T-helper 1 cell treated with Interleukin-12 subunit alpha and Interleukin-12 subunit beta and Interleukin-4 antibody, amounts not matched to agents 30 μg/mL and 1 μg/mL, for 36 hours (primary cell): ENCODE results near the gene UNKL.

ENCODE experiments used
- H3K27ac Mint-ChIP-seq: one replicate; pipeline ENCODE4 v1.8.0; 2021; ENCODE audit warnings: mild to moderate bottlenecking, mixed read lengths
- H3K27me3 Mint-ChIP-seq: one replicate; pipeline ENCODE4 v1.8.0; 2021; ENCODE audit warnings: low read depth, mixed read lengths
- H3K36me3 Mint-ChIP-seq: one replicate; pipeline ENCODE4 v1.8.0; 2021; ENCODE audit warnings: low read depth, mixed read lengths
- H3K4me1 Mint-ChIP-seq: one replicate; pipeline ENCODE4 v1.8.0; 2021; ENCODE audit warnings: low read depth, mixed read lengths
- H3K4me3 Mint-ChIP-seq: one replicate; pipeline ENCODE4 v1.8.0; 2021; ENCODE audit warnings: mild to moderate bottlenecking, moderate library complexity, mixed read lengths
- H3K9me3 Mint-ChIP-seq: one replicate; pipeline ENCODE4 v1.8.0; 2021; ENCODE audit warnings: mixed read lengths

The UNKL gene

GRCh38 chr16:1439058-1439698 lies 24.7 kb upstream of the UNKL start:
- no peaks in the 10 kb centered on the region for H3K36me3 Mint-ChIP-seq
- no peak overlapping the region for H3K4me3 Mint-ChIP-seq
- H3K27ac Mint-ChIP-seq: no peak overlapping the region
- H3K9me3 Mint-ChIP-seq: no peaks in the 10 kb centered on the region
- H3K4me1 Mint-ChIP-seq: no peaks in the 10 kb centered on the region
- H3K27me3 Mint-ChIP-seq: no peaks in the 10 kb centered on the region

- no peaks in the 10 kb centered on the region for H3K4me1 Mint-ChIP-seq
- H3K27ac Mint-ChIP-seq: no peak overlapping the region
- no peaks in the 10 kb centered on the region for H3K36me3 Mint-ChIP-seq
- no peak overlapping the region for H3K4me3 Mint-ChIP-seq
- H3K9me3 Mint-ChIP-seq: no peaks in the 10 kb centered on the region
- no peaks in the 10 kb centered on the region for H3K27me3 Mint-ChIP-seq
These were observed 23.9 kb upstream of the UNKL start for GRCh38 chr16:1438229-1439057.

GRCh38 chr16:1437606-1438005 lies 23.1 kb upstream of the UNKL start:
- Mint-ChIP-seq H3K27me3 (no peaks in the 10 kb centered on the region), H3K4me3 (no peak overlapping the region), H3K4me1 (no peaks in the 10 kb centered on the region), H3K27ac (no peak overlapping the region), H3K36me3 (no peaks in the 10 kb centered on the region), H3K9me3 (no peaks in the 10 kb centered on the region)

GRCh38 chr16:1436731-1437355 lies 22.3 kb upstream of the UNKL start:
- H3K9me3 Mint-ChIP-seq: no peaks in the 10 kb centered on the region
- H3K27ac Mint-ChIP-seq: no peak overlapping the region
- H3K36me3 Mint-ChIP-seq: no peaks in the 10 kb centered on the region
- H3K4me3 Mint-ChIP-seq: no peak overlapping the region
- H3K27me3 Mint-ChIP-seq: no peaks in the 10 kb centered on the region
- no peaks in the 10 kb centered on the region for H3K4me1 Mint-ChIP-seq

GRCh38 chr16:1435921-1436697 lies 21.6 kb upstream of the UNKL start:
- H3K27ac Mint-ChIP-seq: no peak overlapping the region
- H3K36me3 Mint-ChIP-seq: no peaks in the 10 kb centered on the region
- H3K9me3 Mint-ChIP-seq: no peaks in the 10 kb centered on the region
- no peaks in the 10 kb centered on the region for H3K4me1 Mint-ChIP-seq
- no peak overlapping the region for H3K4me3 Mint-ChIP-seq
- H3K27me3 Mint-ChIP-seq: no peaks in the 10 kb centered on the region

GRCh38 chr16:1434644-1435592 lies 20.4 kb upstream of the UNKL start:
- Mint-ChIP-seq H3K9me3 (no peaks in the 10 kb centered on the region), H3K27me3 (no peaks in the 10 kb centered on the region), H3K4me1 (no peaks in the 10 kb centered on the region), H3K27ac (no peak overlapping the region), H3K36me3 (no peaks in the 10 kb centered on the region), H3K4me3 (no peak overlapping the region)

- no peaks in the 10 kb centered on the region for H3K36me3 Mint-ChIP-seq
- no peak overlapping the region for H3K27ac Mint-ChIP-seq
- H3K4me1 Mint-ChIP-seq: no peaks in the 10 kb centered on the region
- H3K4me3 Mint-ChIP-seq: no peak overlapping the region
- no peaks in the 10 kb centered on the region for H3K9me3 Mint-ChIP-seq
- no peaks in the 10 kb centered on the region for H3K27me3 Mint-ChIP-seq
These were observed 19.3 kb upstream of the UNKL start for GRCh38 chr16:1433756-1434155.

- Mint-ChIP-seq H3K9me3 (no peaks in the 10 kb centered on the region), H3K4me1 (no peaks in the 10 kb centered on the region), H3K4me3 (no peak overlapping the region), H3K27me3 (no peaks in the 10 kb centered on the region), H3K36me3 (no peaks in the 10 kb centered on the region), H3K27ac (no peak overlapping the region)
These were observed 18.7 kb upstream of the UNKL start for GRCh38 chr16:1433263-1433560.

GRCh38 chr16:1432388-1433262 lies 18.1 kb upstream of the UNKL start:
- Mint-ChIP-seq H3K4me1 (no peaks in the 10 kb centered on the region), H3K36me3 (no peaks in the 10 kb centered on the region), H3K27ac (no peak overlapping the region), H3K27me3 (no peaks in the 10 kb centered on the region), H3K9me3 (no peaks in the 10 kb centered on the region), H3K4me3 (no peak overlapping the region)

GRCh38 chr16:1431497-1432270 lies 17.2 kb upstream of the UNKL start:
- Mint-ChIP-seq H3K9me3 (no peaks in the 10 kb centered on the region), H3K36me3 (no peaks in the 10 kb centered on the region), H3K4me3 (no peak overlapping the region), H3K4me1 (no peaks in the 10 kb centered on the region), H3K27ac (no peak overlapping the region), H3K27me3 (no peaks in the 10 kb centered on the region)

- no peak within 1 kb of the TSS for H3K27ac Mint-ChIP-seq
These were observed 16.4 kb upstream of the UNKL start, which contains the start of gene PERCC1 for GRCh38 chr16:1430759-1431496. Gene PERCC1 (plus strand): TSS chr16:1431078. CDS start chr16:1432594, 1,516 bp downstream.

GRCh38 chr16:1430214-1430758 lies 15.8 kb upstream of the UNKL start:
- no peaks in the 10 kb centered on the region for H3K27me3 Mint-ChIP-seq
- H3K4me3 Mint-ChIP-seq: no peak overlapping the region
- H3K4me1 Mint-ChIP-seq: no peaks in the 10 kb centered on the region
- H3K9me3 Mint-ChIP-seq: no peaks in the 10 kb centered on the region
- no peaks in the 10 kb centered on the region for H3K36me3 Mint-ChIP-seq
- no peak overlapping the region for H3K27ac Mint-ChIP-seq

More at GRCh38 chr16:1430759-1431496, 16.4 kb upstream of the UNKL start, which contains the start of gene PERCC1:
- H3K27me3 Mint-ChIP-seq: no peaks in the 10 kb centered on the region
- no peaks in the 10 kb centered on the region for H3K36me3 Mint-ChIP-seq
- no peaks in the 10 kb centered on the region for H3K9me3 Mint-ChIP-seq
- no peak within 1 kb of the TSS for H3K4me3 Mint-ChIP-seq
- H3K4me1 Mint-ChIP-seq: no peaks in the 10 kb centered on the region
